ENCODE results near the gene RNF151.

Gene RNF151

GRCh38 chr16:1990351-1991134 is 23.9 kb downstream of the RNF151 start:
- H3K4me3 ChIP-seq (ENCODE audit: low read depth, low read length) = peak overlapping the region; percentile 17
- TF ChIP-seq CTCF (IDR thresholded peaks at IDR 0.05; ENCODE audit: low read depth, low read length) = no peak

- no peak overlapping the region for H3K4me3 ChIP-seq (ENCODE audit: low read depth, low read length)
- TF ChIP-seq CTCF (IDR thresholded peaks at IDR 0.05; ENCODE audit: low read depth, low read length) = no peak
These were observed 24.5 kb downstream of the RNF151 start for GRCh38 chr16:1991135-1991551.

GRCh38 chr16:1991588-1991947 is 24.9 kb downstream of the RNF151 start:
- no peak for TF ChIP-seq CTCF (IDR thresholded peaks at IDR 0.05; ENCODE audit: low read depth, low read length)
- H3K4me3 ChIP-seq (ENCODE audit: low read depth, low read length) = 0 out of 2 replicates have a peak overlapping the region, but pooled peaks have one; percentile 10

GRCh38 chr16:1991948-1992703 is 25.5 kb downstream of the RNF151 start:
- no peak for TF ChIP-seq CTCF (IDR thresholded peaks at IDR 0.05; ENCODE audit: low read depth, low read length)
- H3K4me3 ChIP-seq (ENCODE audit: low read depth, low read length) = 0 out of 2 replicates have a peak overlapping the region, but pooled peaks have one; percentile 10

GRCh38 chr16:1992704-1993317 is 26.2 kb downstream of the RNF151 start:
- H3K4me3 ChIP-seq (ENCODE audit: low read depth, low read length) = no peak overlapping the region

GRCh38 chr16:1993731-1994131 is 27.1 kb downstream of the RNF151 start:
- no peak overlapping the region for H3K4me3 ChIP-seq (ENCODE audit: low read depth, low read length)
- TF ChIP-seq CTCF (IDR thresholded peaks at IDR 0.05; ENCODE audit: low read depth, low read length) = no peak

More at GRCh38 chr16:1992704-1993317, 26.2 kb downstream of the RNF151 start:
- TF ChIP-seq CTCF (IDR thresholded peaks at IDR 0.05; ENCODE audit: low read depth, low read length) = no peak
